ENCODE measurements around the gene IL17RA. TPM values are rescaled to one million over a fixed set of nuclear protein-coding genes. Genes with fewer than 3 reads are reported as not detected.

Gene IL17RA
- polyA plus RNA-seq, 1 donor from 2014 or later = 0.52 TPM

DNA sequence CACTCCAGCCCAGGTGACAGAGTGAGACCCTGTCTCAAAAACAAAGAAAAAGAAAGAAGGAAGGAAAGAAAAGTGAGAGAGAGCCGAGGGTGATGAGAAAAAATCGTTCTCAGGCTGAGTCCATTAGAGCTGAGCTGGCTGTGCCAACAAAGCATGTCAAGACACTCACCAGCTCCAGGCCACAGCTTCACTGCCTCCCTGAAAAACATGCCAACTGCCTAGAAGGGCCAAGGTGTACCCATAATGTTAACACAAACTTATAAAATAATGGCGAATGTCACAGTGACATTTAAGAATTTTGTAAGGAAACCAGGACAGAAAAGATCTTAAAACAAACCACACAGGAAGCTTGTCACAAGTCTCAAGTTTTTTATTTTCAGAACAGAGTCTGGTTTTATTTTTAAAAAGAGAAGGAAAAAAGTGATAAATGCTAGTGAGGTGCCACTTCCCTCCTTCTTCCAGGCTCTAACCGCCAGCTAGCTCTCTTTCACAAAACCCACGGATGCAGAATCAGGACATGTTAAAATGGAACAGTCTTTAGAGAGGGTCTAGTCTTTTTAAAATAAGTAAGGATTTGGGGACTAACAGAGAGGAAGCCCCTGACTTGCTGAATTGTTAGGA lies 31.3 kb downstream of the IL17RA start:
- H3K36me3 ChIP-seq (ENCODE audit: insufficient read depth, low read length) = no peaks in the 10 kb centered on the region
- no peaks in the 10 kb centered on the region for H3K9me3 ChIP-seq (ENCODE audit: low read length)
- H3K9ac ChIP-seq (ENCODE audit: low read length) = no peak overlapping the region
- no peak for TF ChIP-seq RAD21 (conservative IDR thresholded peaks at IDR 0.05)
- TF ChIP-seq EP300 (conservative IDR thresholded peaks at IDR 0.05; ENCODE audit: poor library complexity, severe bottlenecking) = no peak
- TF ChIP-seq EZH2 (IDR thresholded peaks at IDR 0.05; ENCODE audit: borderline replicate concordance, insufficient read depth, low read length, poor library complexity, severe bottlenecking) = no peak
- TF ChIP-seq POLR2AphosphoS5 (IDR thresholded peaks at IDR 0.05) = no peak
- TF ChIP-seq, protein P1, sequence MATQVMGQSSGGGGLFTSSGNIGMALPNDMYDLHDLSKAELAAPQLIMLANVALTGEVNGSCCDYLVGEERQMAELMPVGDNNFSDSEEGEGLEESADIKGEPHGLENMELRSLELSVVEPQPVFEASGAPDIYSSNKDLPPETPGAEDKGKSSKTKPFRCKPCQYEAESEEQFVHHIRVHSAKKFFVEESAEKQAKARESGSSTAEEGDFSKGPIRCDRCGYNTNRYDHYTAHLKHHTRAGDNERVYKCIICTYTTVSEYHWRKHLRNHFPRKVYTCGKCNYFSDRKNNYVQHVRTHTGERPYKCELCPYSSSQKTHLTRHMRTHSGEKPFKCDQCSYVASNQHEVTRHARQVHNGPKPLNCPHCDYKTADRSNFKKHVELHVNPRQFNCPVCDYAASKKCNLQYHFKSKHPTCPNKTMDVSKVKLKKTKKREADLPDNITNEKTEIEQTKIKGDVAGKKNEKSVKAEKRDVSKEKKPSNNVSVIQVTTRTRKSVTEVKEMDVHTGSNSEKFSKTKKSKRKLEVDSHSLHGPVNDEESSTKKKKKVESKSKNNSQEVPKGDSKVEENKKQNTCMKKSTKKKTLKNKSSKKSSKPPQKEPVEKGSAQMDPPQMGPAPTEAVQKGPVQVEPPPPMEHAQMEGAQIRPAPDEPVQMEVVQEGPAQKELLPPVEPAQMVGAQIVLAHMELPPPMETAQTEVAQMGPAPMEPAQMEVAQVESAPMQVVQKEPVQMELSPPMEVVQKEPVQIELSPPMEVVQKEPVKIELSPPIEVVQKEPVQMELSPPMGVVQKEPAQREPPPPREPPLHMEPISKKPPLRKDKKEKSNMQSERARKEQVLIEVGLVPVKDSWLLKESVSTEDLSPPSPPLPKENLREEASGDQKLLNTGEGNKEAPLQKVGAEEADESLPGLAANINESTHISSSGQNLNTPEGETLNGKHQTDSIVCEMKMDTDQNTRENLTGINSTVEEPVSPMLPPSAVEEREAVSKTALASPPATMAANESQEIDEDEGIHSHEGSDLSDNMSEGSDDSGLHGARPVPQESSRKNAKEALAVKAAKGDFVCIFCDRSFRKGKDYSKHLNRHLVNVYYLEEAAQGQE (IDR thresholded peaks at IDR 0.05; ENCODE audit: borderline replicate concordance) = no peak
- TF ChIP-seq MXI1 (conservative IDR thresholded peaks at IDR 0.05; ENCODE audit: poor library complexity, severe bottlenecking) = no peak
- no peak for TF ChIP-seq SMC3 (conservative IDR thresholded peaks at IDR 0.05; ENCODE audit: poor library complexity)
- no peak for TF ChIP-seq TAF1 (IDR thresholded peaks at IDR 0.05; ENCODE audit: low read depth)
- TF ChIP-seq, protein P2, sequence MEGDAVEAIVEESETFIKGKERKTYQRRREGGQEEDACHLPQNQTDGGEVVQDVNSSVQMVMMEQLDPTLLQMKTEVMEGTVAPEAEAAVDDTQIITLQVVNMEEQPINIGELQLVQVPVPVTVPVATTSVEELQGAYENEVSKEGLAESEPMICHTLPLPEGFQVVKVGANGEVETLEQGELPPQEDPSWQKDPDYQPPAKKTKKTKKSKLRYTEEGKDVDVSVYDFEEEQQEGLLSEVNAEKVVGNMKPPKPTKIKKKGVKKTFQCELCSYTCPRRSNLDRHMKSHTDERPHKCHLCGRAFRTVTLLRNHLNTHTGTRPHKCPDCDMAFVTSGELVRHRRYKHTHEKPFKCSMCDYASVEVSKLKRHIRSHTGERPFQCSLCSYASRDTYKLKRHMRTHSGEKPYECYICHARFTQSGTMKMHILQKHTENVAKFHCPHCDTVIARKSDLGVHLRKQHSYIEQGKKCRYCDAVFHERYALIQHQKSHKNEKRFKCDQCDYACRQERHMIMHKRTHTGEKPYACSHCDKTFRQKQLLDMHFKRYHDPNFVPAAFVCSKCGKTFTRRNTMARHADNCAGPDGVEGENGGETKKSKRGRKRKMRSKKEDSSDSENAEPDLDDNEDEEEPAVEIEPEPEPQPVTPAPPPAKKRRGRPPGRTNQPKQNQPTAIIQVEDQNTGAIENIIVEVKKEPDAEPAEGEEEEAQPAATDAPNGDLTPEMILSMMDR (IDR thresholded peaks at IDR 0.05; ENCODE audit: poor library complexity, severe bottlenecking) = no peak
- H3K79me2 ChIP-seq (replicated peaks; ENCODE audit: insufficient read depth, low read length) = peaks cover 7% of the 10 kb centered on the region
- no peaks in the 10 kb centered on the region for H4K20me1 ChIP-seq (ENCODE audit: insufficient read depth)
- H3K4me2 ChIP-seq (ENCODE audit: low read length) = no peak overlapping the region
- no peak overlapping the region for H3K27ac ChIP-seq (ENCODE audit: low read length)
- H3K27me3 ChIP-seq (ENCODE audit: insufficient read depth, low read depth, low read length) = no peaks in the 10 kb centered on the region
- H3K9me2 ChIP-seq (ENCODE audit: insufficient read depth, low read length) = no peaks in the 10 kb centered on the region
- H2AFZ ChIP-seq (ENCODE audit: low read depth, low read length) = no peak overlapping the region
- no peaks in the 10 kb centered on the region for H3F3A ChIP-seq (ENCODE audit: insufficient read depth, low read length, poor library complexity, severe bottlenecking)
- H3K4me3 ChIP-seq (ENCODE audit: low read length) = peak overlapping the region; percentile 76

DNA sequence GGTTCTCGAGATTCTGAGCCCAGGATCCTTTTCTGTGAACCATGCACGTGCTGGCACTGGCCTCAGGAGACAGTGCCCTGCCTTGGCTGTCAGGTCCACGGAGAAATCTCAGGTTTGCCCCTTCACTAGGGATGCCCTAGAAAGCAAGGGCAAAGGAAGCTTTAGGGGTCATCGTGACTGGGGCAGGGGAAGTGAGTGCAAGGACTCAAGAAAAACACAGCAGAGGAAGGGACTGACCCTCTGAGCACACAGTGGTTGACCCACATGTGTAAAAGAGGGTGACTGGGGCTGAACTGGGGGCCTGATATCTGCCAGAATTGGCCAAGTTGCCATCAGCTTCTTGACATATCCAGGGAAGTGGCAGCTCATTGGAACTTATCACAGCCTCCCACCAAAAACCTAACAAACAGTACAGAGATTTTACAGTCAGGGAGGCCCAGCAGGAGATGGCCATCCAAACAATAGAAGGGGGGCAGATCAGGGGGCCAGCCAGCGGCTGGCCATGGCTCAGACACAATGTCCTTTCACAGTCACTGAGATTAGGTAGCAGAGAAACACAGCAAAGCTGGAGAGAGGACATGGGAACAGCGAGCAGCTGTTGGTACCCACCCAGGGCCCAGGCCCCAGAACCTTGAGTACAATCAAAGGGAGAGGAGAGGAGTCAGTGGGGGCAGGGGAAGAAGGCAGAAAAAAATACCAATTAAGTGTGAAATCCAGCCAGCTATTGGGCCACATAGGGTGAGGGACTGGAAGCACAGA lies 32.0 kb downstream of the IL17RA start:
- H3K79me2 ChIP-seq (replicated peaks; ENCODE audit: insufficient read depth, low read length) = peaks cover 7% of the 10 kb centered on the region

More for the DNA sequence above, 32.0 kb downstream of the IL17RA start:
- Histone ChIP-seq H3K4me3 (ENCODE audit: low read length) (peak overlapping the region; percentile 76), H2AFZ (ENCODE audit: low read depth, low read length) (no peak overlapping the region), H3K4me2 (ENCODE audit: low read length) (no peak overlapping the region), H3K36me3 (ENCODE audit: insufficient read depth, low read length) (no peaks in the 10 kb centered on the region), H3K9me3 (ENCODE audit: low read length) (no peaks in the 10 kb centered on the region), H3F3A (ENCODE audit: insufficient read depth, low read length, poor library complexity, severe bottlenecking) (no peaks in the 10 kb centered on the region), H3K27me3 (ENCODE audit: insufficient read depth, low read depth, low read length) (no peaks in the 10 kb centered on the region), H3K27ac (ENCODE audit: low read length) (no peak overlapping the region), H4K20me1 (ENCODE audit: insufficient read depth) (no peaks in the 10 kb centered on the region), H3K9me2 (ENCODE audit: insufficient read depth, low read length) (no peaks in the 10 kb centered on the region), H3K9ac (ENCODE audit: low read length) (no peak overlapping the region)
- TF ChIP-seq EZH2 (IDR thresholded peaks at IDR 0.05; ENCODE audit: borderline replicate concordance, insufficient read depth, low read length, poor library complexity, severe bottlenecking) = no peak
- TF ChIP-seq POLR2AphosphoS5 (IDR thresholded peaks at IDR 0.05) = no peak
- no peak for TF ChIP-seq TAF1 (IDR thresholded peaks at IDR 0.05; ENCODE audit: low read depth)
- TF ChIP-seq MXI1 (conservative IDR thresholded peaks at IDR 0.05; ENCODE audit: poor library complexity, severe bottlenecking) = no peak
- TF ChIP-seq RAD21 (conservative IDR thresholded peaks at IDR 0.05) = no peak
- no peak for TF ChIP-seq SMC3 (conservative IDR thresholded peaks at IDR 0.05; ENCODE audit: poor library complexity)
- TF ChIP-seq, protein P1 (IDR thresholded peaks at IDR 0.05; ENCODE audit: borderline replicate concordance) = no peak
